Smooth muscle cell (in vitro differentiated cells): ENCODE results near the gene TNNI3K. TPM values are rescaled to one million over a fixed set of nuclear protein-coding genes. Genes with fewer than 3 reads are reported as not detected.

Experiments used
- DNase-seq: peaks from one replicate; lab custom pipeline; 2025; ENCODE audit not compliant: unreplicated experiment; lab: John Stamatoyannopoulos, UW
- H2AFZ ChIP-seq: fragments of 200-600 bp; sonication (generic); 2 replicates; pipeline ENCODE4 v1.6.0; 2016; ENCODE audit warnings: antibody characterized with exemption, low read depth, mild to moderate bottlenecking
- H3F3A ChIP-seq: fragments of 200-600 bp; sonication (generic); 2 replicates; pipeline ENCODE4 v1.6.0; 2017; ENCODE audit warnings: antibody characterized with exemption, low read depth
- H3K27ac ChIP-seq: fragments of 200-600 bp; sonication (generic); 2 replicates; pipeline ENCODE4 v1.5.1; 2016; ENCODE audit warnings: low read depth, mild to moderate bottlenecking
- H3K27me3 ChIP-seq: fragments of 200-600 bp; sonication (generic); 2 replicates; pipeline ENCODE4 v1.6.1; 2016; ENCODE audit warnings: low read depth, mild to moderate bottlenecking
- H3K36me3 ChIP-seq: fragments of 200-600 bp; sonication (generic); 2 replicates; pipeline ENCODE4 v1.5.1; 2016; ENCODE audit warnings: low read depth
- H3K4me1 ChIP-seq: fragments of 200-600 bp; sonication (generic); 2 replicates; pipeline ENCODE4 v1.5.1; 2016; ENCODE audit warnings: low read depth
- H3K4me2 ChIP-seq: fragments of 200-600 bp; sonication (generic); 2 replicates; pipeline ENCODE4 v1.6.0; 2016; ENCODE audit warnings: mild to moderate bottlenecking
- H3K4me3 ChIP-seq: fragments of 200-600 bp; sonication (generic); 2 replicates; pipeline ENCODE4 v1.5.1; 2016; ENCODE audit warnings: mild to moderate bottlenecking
- H3K79me2 ChIP-seq: fragments of 200-600 bp; sonication (generic); 2 replicates; pipeline ENCODE4 v1.6.0; 2016; ENCODE audit warnings: low read depth, mild to moderate bottlenecking
- H3K9ac ChIP-seq: fragments of 200-600 bp; sonication (generic); 2 replicates; pipeline ENCODE4 v1.6.0; 2016; ENCODE audit warnings: low read depth
- H3K9me3 ChIP-seq: fragments of 200-600 bp; sonication (generic); replicated peaks from 2 replicates; pipeline ENCODE4 v1.5.1; 2016; ENCODE audit warnings: low read depth
- H4K20me1 ChIP-seq: fragments of 200-600 bp; sonication (generic); 2 replicates; pipeline ENCODE4 v1.6.0; 2016; ENCODE audit warnings: low read depth
- WGBS: methylation state at CpG from one replicate; pipeline ENCODE4 v1.1.7; 2016; ENCODE audit warnings: low lambda C conversion rate; 5-methylcytosine and 5-hydroxymethylcytosine counted together
- polyA plus RNA-seq: library from polyadenylated mRNA; unstranded; fragments of >200 nt; fragmentation: Nextera tagmentation; extraction: Ambion mirVana; gene quantifications from 2 replicates; pipeline ENCODE4 v1.2.1, GENCODE V29; 2016
- total RNA-seq: library from RNA; depleted of rRNA; stranded (reverse); fragments of >200 nt; gene quantifications from 2 replicates; pipeline ENCODE4 v1.2.3, GENCODE V29; 2014
- TF ChIP-seq, protein P1 (sequence below): fragments of 200-600 bp; sonication (generic); IDR thresholded peaks from 2 replicates; pipeline ENCODE4 v1.5.1; 2017; ENCODE audit warnings: borderline replicate concordance, mild to moderate bottlenecking, antibody characterized with exemption; ENCODE audit not compliant: insufficient read depth, poor library complexity, severe bottlenecking

TNNI3K gene
- total and polyA plus RNA-seq, 2 experiments from 2014 or later: 0.55 to 9.6 TPM

DNA sequence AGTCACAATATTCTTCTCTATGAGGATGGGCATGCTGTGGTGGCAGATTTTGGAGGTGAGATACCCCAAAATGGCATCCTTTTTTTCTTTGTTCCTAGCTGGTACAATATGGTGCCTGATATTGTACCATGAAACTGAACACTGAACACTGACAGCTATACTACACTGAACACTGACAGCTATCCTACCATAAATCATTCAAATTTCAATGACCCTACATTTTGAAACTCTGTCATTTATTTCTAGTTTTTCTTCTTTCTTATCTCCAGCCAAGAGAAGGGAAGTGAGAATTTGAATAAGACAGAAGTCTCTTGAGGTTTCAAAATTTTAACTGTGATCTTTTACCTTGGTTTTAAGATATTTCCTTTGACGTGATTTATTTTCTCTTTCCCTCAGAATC lies 200.9 kb downstream of the TNNI3K start:
- no peaks in the 10 kb centered on the region for H3K36me3 ChIP-seq
- DNase-seq: no peak
- no peak overlapping the region for H3K27ac ChIP-seq
- no peaks in the 10 kb centered on the region for H3F3A ChIP-seq
- H3K79me2 ChIP-seq: no peaks in the 10 kb centered on the region
- peaks cover 6% of the 10 kb centered on the region for H3K4me1 ChIP-seq
- no peaks in the 10 kb centered on the region for H3K9me3 ChIP-seq
- no peak overlapping the region for H3K4me2 ChIP-seq
- no peaks in the 10 kb centered on the region for H4K20me1 ChIP-seq
- TF ChIP-seq, protein P1, sequence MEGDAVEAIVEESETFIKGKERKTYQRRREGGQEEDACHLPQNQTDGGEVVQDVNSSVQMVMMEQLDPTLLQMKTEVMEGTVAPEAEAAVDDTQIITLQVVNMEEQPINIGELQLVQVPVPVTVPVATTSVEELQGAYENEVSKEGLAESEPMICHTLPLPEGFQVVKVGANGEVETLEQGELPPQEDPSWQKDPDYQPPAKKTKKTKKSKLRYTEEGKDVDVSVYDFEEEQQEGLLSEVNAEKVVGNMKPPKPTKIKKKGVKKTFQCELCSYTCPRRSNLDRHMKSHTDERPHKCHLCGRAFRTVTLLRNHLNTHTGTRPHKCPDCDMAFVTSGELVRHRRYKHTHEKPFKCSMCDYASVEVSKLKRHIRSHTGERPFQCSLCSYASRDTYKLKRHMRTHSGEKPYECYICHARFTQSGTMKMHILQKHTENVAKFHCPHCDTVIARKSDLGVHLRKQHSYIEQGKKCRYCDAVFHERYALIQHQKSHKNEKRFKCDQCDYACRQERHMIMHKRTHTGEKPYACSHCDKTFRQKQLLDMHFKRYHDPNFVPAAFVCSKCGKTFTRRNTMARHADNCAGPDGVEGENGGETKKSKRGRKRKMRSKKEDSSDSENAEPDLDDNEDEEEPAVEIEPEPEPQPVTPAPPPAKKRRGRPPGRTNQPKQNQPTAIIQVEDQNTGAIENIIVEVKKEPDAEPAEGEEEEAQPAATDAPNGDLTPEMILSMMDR: no peak
- H3K4me3 ChIP-seq: no peak overlapping the region
- no peak overlapping the region for H2AFZ ChIP-seq
- no peaks in the 10 kb centered on the region for H3K27me3 ChIP-seq
- 71% methylated on average over 1 of the region's 1 CpG for WGBS
- no peak overlapping the region for H3K9ac ChIP-seq

GRCh38 chr1:74437035-74437434 lies 201.8 kb downstream of the TNNI3K start:
- Histone ChIP-seq H2AFZ (no peak overlapping the region), H3K27me3 (no peaks in the 10 kb centered on the region), H3K79me2 (no peaks in the 10 kb centered on the region), H3K27ac (no peak overlapping the region), H3K4me1 (peaks cover 6% of the 10 kb centered on the region), H3K4me3 (no peak overlapping the region), H3K9me3 (no peaks in the 10 kb centered on the region), H3K4me2 (no peak overlapping the region), H3F3A (no peaks in the 10 kb centered on the region), H3K36me3 (no peaks in the 10 kb centered on the region), H3K9ac (no peak overlapping the region), H4K20me1 (no peaks in the 10 kb centered on the region)
- TF ChIP-seq, protein P1: no peak
- WGBS: 89% methylated on average over 1 of the region's 1 CpG
- no peak for DNase-seq

- TF ChIP-seq, protein P1: no peak
- Histone ChIP-seq H3K27me3 (no peaks in the 10 kb centered on the region), H3K4me3 (no peak overlapping the region), H3K4me1 (no peaks in the 10 kb centered on the region), H2AFZ (no peak overlapping the region), H3F3A (no peaks in the 10 kb centered on the region), H3K36me3 (no peaks in the 10 kb centered on the region), H3K27ac (no peak overlapping the region), H3K79me2 (no peaks in the 10 kb centered on the region), H4K20me1 (no peaks in the 10 kb centered on the region), H3K9ac (no peak overlapping the region), H3K9me3 (no peaks in the 10 kb centered on the region), H3K4me2 (no peak overlapping the region)
- DNase-seq: no peak
- whole genome bisulfite sequencing: 95% methylated on average over 1 of the region's 1 CpG
These were observed 216.8 kb downstream of the TNNI3K start for GRCh38 chr1:74452035-74452434.

- H4K20me1 ChIP-seq: no peaks in the 10 kb centered on the region
- TF ChIP-seq, protein P1: no peak
- no peak overlapping the region for H3K4me3 ChIP-seq
- no peaks in the 10 kb centered on the region for H3K9me3 ChIP-seq
- H3K79me2 ChIP-seq: no peaks in the 10 kb centered on the region
- H3K27me3 ChIP-seq: no peaks in the 10 kb centered on the region
- 80% methylated on average over 2 of the region's 2 CpGs for WGBS
- H3K4me2 ChIP-seq: no peak overlapping the region
- no peaks in the 10 kb centered on the region for H3K36me3 ChIP-seq
- H3K4me1 ChIP-seq: no peaks in the 10 kb centered on the region
- H2AFZ ChIP-seq: no peak overlapping the region
- H3F3A ChIP-seq: no peaks in the 10 kb centered on the region
- no peak overlapping the region for H3K27ac ChIP-seq
- no peak for DNase-seq
- no peak overlapping the region for H3K9ac ChIP-seq
These were observed 218.1 kb downstream of the TNNI3K start for GRCh38 chr1:74453277-74453676.
